T-helper 1 cell treated with Interleukin-12 subunit alpha and Interleukin-12 subunit beta and Interleukin-4 antibody, amounts not matched to agents 30 ng/mL and 1 ng/mL, for 36 hours (primary cell): ENCODE results near the gene GPBP1. TPM values are rescaled to one million over a fixed set of nuclear protein-coding genes. Genes with fewer than 3 reads are reported as not detected.

Experiments
- intact Hi-C: fragments of 100-400 bp; cut with micrococcal nuclease; formaldehyde crosslinking; loops from one replicate; pipeline ENCODE4 v1.15.1; 2024
- total RNA-seq: library from RNA; stranded (reverse); gene quantifications from 2 replicates; pipeline ENCODE4 v1.2.3, GENCODE V29; 2022

The GPBP1 gene
- total RNA-seq, 1 donor from 2014 or later, result 103 TPM

DNA sequence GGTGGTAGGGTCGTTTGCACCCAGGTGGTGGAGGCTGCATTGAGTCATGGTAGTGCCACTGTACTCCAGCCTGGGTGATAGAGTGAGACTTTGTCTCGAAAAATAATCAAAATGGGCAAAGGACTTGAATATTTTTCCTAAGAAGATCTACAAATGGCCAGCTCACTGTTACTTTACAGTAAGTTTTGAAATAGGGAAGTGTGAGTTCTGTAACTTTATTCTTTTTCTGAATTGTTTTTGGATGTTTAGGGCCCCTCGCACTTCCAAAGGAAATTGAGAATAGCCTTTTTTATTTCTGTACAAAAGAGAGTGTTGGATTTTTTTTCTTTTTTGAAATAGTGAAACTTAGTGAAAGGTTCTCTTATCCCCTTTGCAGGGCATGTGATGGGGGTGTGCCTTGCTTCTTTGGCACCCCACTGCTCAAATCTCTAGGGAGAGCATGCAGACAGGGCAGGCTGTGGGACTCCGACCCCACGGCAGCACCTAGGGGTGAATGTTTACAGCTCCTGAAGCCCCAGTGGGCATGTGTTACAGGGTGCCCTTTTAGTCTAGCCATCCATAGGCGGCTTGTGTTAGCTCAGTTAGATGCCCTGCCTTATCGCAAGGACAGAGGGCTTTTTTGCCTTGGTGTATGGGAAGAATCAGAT lies 33.3 kb downstream of the GPBP1 start:
- intact Hi-C loops, result no loop called here

DNA sequence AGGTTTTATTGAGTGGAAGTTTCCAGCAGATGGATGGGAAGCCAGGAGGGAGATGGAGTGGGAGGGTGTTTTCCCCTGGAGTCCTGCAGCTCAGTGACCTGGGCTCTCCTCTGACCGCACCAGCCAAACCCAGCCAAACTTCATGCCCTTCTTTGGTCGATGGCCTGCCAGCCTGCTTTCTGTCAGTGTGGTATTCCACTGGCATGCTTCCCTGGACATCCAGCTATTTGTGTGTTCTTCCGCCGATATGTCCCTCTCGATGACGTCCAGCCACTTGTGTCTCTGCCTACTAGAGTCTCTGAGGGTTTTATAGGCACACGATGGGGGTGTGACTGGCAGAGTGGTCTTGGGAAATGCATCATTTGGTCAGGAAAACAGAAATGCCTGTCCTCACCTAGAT lies 33.8 kb downstream of the GPBP1 start:
- intact Hi-C loops, result no loop called here

DNA sequence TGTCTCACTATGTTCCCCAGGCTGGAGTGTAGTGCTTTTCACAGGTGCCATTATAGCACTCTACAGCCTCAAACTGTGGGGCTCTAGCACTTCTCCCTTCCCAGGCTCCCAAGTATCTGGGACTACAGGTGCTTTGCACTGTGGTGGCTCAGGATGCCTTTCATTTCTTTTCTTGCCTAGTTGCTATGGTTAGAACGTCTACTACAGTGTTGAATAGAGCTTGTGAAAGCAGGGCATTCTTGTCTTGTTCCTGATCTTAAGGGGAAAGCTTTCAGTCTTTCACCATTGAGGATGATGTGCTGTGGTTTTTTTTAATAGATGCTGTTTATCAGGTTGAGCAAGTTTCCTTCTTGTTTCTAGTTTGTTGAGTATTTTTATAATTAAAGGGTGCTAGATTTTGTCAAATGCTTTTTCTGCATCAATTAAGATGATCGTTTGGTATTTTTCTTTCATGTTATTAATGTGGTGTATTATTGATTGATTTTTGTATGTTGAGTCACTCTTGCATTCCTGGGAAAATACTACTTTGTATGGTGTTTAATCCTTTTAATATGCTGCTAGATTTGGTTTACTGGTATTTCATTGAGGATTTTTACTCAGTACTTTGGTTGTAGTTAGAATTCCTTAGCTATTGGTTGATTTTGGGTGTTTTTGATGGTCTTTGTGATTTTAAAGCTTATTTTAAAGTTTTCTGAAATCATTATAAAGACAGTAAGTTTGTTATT lies 35.6 kb downstream of the GPBP1 start:
- intact Hi-C loops, result no loop called here

DNA sequence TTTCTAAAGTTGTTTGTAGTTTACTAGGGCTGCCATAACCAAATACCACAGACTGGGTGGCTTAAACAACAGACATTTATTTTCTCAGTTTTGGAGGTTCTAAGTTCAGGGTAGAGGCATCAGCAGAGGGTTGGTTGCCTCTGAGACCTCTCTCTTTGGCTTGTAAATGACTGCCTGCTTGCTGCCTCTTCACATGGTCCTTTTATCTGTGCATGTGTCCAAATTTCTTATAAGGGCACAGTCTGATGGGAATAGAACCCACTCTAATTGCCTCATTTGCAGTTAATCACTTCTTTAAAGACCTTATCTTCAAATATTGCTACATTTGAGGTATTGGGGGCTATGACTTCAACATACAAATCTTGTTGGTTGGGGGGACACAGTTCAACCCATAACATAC lies 36.8 kb downstream of the GPBP1 start:
- intact Hi-C loops, result no loop called here

DNA sequence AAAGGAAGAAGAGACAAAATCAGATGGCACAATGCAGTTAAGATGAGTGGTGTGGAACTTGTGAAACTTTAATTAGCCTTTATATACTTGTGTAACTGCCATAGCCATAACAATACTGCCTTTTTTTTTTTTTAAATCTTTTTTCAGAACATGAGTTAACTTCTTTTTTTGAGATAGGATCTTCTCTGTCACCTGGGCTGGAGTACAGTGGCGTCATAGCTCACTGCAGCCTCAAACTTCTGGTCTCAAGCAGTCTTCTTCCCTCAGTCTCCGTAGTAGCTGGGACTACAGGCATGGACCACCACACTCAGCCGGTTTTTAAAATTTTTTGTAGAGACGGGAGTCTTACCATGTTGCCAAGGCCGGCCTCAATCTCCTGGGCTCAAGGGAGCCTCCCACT lies 37.2 kb downstream of the GPBP1 start:
- intact Hi-C loops, result no loop called here

DNA sequence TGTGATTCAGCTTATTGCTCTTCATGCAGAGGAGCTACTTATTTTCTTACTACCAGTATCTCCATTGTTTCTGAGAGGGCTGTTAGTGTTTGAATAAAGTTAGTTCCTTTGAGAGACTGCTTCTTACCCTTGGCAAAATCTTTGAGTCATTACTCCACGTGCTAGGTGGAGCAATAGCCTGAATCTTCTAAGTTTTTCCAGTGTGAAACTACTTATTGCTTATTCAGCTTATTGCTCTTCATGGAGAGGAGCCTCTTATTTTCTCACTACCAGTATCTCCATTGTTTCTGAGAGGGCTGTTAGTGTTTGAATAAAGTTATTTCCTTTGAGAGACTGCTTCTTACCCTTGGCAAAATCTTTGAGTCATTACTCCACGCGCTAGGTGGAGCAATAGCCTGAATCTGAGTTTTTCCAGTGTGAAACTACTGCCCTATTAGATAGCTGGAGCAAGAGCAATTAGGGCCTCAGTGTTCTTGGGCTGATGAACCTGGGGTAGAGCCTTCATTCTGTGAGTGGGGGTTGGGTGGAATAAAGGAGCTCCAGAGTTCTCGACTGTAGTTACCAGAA lies 41.9 kb downstream of the GPBP1 start:
- intact Hi-C loops, result no loop called here

DNA sequence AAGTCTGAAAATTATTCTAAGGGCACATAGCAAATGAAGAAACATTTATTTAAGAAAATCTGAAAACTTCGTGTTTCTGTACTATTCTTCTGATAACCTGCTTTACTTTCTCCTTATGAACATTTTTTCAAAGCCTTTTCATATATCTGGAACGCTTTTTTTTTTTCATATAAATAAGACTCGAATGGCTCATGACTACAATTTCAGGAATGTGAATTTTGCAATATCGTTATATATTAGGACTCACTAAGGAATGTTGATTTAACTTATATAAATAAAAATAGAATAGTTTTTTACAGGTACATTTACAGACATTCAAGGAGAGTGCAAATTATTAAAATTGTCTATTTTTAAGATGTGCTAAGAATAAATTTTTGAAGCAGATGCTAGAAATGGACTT lies 42.9 kb downstream of the GPBP1 start:
- intact Hi-C loops, result no loop called here

DNA sequence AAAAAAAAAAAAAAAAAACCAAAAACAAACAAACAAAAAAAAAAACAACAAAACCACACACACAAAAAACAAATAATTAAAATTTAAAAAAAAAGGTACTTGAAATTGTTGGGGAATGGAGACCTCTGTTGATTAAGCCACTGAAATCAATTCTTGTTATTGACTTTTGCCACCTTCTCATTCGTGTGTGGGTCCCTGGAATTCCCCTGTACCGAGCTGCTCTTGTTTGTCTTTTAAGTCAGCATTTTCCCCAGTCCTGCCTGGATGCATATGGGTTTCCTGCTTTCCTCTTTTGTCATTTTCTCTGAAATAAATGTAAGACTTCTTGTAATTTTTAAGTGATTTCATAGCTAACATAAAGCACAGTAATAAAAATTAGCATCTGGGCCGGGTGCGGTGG lies 45.5 kb downstream of the GPBP1 start:
- intact Hi-C loops, result no loop called here

DNA sequence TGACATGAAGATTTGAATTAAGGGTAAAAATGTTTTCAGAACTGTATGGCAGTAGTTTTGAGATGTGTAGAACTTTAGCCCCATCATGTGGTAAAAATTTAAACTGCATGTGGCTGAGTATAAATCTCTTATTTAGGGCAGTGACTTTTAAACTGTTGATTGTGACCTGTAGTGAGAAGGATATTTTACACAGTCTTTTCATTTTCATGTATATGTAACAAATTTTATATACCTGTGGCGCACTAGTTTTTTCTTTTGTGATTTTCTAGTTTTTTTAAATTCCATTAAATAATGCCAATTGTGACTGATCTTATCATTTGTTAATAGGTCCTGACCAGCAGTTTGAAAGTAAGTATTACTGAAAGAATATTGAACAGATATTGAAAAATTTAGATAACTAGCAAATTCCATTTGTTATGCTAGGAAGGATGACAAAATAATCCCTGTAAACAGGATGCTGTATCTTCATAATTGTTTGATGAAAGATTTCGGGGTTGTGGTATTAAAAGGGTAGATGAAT lies 47.2 kb downstream of the GPBP1 start:
- intact Hi-C loops, result loop anchor here (1.0 to 2.0 kb wide), 7 partner anchors 48 to 951 kb away; partner anchors contain the start of gene MIER3

DNA sequence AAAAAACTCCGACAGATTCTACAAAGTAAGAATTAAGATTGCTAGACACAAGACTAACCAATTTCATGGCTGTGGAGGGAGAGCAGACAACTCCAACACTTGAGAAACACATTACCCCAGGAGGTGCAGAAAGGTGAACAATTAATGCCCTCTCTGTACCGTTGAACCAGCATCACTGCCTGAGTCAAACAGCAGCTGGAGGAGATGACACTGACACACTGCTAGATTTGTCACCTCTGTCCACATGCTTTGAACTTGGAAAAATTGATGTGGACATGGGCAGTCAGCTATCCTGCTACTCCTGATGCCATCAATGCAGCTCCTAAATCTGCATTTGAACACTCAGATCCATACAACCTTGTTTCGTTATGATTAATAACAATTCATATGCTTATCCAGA lies 51.7 kb downstream of the GPBP1 start:
- intact Hi-C loops, result no loop called here

DNA sequence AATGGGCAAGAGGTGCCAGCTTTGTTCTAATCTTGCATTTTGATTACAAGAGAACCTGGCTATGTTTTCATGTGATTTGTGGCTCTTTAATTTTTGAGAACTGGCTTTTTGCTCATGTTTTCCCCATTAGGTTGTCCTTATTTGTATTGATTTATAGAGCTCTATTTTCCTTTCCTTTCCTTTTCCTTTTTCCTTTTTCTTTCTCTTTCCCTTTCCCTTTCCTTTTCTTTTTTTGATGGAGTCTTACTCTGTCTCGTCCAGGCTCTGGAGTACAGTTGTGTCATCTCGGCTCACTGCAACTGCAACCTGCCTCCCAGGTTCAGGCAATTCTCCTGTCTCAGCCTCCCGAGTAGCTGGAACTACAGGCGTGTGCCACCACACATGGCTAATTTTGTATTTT lies 55.5 kb downstream of the GPBP1 start:
- intact Hi-C loops, result no loop called here

DNA sequence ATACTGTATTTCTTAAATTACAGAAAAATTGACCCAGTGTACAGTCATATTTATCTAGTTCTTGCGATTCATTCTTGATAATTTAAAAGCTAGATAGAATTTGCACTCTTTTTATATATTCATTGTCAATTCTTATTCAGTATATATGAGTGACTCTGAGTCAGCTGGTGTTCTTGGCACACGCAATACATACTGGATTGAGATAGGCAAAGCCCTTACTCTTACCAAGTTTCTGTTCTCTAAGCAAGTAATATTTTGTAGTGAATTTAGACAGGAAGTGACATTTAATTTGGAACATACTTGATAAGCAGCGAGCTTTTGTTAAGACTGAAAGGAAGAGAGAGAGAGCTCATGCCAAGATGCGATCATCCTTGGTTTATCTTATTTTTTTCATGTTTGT lies 57.7 kb downstream of the GPBP1 start:
- intact Hi-C loops, result no loop called here

DNA sequence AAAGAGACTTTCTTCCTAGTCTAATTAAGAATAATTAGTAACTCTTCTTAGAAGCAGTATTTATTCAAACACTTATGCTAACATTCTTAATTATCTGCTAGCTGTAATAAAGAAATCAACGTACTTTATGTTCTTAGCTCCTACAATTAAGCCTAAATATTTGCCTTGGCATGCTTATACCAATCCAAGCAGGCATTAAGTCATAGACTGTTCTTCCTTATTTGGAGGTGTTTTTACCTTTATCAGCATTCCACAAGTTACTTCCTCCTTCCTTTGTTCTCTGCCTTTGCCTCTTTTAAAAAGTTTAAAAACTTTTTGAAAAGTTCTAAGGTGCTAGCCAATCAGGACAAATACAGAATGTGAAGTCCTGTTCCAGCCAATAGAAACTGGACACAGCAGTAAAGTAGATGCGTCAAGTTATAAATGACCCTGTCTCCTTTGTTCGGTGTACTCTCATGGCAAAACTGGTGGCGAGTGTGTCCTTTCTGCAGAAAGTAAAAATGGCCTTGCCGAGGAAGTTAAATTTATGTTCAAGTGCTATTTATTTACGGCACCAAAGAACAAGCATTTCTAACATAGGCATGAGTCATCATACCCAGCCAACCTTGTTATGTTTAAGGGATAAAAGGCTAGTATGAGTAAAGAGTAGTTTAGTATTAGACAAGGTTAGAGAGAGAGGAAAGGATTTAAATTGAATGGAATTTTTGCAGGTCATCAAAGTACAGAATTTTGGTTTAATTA lies 58.6 kb downstream of the GPBP1 start:
- intact Hi-C loops, result no loop called here

DNA sequence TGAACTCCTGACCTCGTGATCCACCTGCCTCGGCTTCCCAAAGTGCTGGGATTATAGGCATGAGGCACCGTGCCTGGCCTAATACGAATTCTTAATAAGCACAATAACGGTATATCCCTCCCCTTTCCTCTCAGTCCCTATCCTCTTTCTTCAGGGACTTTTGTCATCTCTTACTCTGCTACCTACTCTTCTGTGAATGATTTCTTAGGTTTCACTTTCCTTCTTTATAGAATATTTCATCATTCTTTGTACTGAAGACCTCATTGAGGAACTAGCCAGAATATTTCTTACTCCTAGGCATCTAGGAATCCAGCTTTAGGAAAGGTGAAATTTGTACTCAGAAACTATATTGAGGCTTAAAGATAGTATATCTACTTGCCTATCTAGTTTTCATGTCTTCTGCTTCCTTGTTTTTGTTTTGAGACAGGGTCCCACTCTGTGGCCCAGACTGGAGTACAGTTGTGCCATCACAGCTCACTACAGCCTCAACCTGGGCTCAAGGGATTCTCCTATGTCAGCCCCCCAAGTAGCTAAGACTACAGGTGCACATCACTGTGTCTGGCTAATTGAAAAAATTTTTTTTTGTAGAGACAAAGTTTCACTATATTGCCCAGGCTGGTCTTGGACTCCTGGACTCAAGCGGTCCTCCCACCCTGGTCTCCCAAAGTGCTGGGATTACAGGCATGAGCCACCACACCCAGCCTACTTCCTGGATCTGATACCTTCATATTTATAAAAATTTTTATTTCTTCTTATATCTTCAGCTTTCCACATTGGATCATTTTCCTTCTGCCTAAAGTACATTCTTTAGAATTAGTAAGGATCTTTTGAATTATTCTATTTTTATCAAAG lies 69.7 kb downstream of the GPBP1 start:
- intact Hi-C loops, result no loop called here

DNA sequence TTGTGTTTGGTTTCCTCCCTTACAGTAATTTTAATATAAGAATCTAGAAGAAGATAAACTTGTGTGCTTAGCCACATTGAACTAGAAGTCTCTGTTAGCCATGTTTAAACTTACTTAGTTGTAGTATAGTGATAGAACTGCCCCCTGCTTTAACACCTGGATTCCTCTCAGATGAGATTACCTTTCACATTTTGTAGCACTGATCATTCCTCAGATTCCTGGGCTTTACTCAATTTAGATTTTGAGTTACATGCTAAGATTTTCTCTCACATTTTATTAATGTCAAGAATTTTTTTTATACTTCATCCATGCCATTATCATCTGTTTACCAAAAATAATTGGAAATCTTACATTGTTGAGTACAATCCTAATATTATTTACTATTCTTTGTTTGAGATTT lies 70.5 kb downstream of the GPBP1 start:
- intact Hi-C loops, result no loop called here

DNA sequence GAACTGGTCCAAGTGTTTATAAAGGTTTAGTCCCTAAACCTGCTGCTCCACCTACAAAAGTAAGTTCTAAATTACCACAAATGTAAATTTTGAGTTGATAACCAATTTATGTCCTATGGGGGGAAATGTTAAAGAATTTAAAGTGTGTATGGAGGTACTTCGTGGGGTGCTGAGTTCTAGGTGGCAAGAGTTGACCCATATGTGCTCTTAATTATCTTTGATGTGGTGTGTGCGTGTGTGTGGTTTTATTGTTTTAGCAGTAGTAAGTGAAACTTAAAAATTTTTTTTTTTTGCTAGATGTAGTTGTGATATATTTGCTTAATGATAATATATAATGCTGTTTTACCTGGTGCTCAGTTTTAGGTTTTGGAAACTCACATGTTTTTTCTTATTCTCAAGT lies 72.6 kb downstream of the GPBP1 start:
- intact Hi-C loops, result no loop called here

DNA sequence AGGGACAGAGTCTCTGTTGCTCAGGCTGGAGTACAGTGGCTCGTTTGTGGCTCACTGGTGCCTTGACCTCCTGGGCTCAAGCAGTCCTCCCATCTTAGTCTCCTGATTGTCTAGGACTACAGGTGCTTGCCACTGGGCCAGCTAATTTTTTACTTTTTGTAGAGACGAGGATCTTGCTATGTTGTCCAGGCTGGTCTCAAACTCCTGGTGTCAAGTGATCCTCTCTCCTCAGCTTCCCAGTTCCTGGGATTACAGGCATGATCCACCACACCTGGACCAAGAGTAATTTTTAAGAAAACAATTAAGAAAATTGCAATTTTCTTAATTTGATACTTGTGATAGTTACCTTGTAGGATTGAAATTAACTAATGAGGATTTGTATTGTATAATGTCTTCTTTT lies 73.9 kb downstream of the GPBP1 start:
- intact Hi-C loops, result no loop called here

DNA sequence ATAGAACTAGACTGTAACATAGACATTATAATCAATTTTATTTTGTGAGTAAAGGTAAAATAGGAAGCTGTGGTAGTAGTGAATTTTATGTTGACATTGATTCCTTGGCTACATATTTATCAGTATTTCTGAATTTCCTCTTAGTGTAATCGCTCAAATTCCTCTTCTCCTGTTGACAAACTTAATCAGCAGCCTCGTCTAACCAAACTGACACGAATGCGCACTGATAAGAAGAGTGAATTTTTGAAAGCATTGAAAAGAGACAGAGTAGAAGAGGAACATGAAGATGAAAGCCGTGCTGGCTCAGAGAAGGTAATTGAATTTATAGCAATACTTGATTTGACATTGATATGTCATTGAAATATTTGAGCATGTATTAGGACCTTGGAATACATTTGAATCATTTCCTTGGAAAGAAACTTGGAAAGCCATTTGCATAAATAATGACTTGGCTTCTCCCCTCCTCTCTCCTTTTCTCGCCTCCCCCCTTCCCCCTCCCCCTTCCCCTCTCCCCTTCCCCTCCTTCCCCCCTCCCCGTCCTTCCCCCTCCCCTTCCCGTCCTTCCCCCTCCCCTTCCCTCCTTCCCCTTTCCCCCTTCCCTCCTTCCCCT lies 75.5 kb downstream of the GPBP1 start:
- intact Hi-C loops, result no loop called here

DNA sequence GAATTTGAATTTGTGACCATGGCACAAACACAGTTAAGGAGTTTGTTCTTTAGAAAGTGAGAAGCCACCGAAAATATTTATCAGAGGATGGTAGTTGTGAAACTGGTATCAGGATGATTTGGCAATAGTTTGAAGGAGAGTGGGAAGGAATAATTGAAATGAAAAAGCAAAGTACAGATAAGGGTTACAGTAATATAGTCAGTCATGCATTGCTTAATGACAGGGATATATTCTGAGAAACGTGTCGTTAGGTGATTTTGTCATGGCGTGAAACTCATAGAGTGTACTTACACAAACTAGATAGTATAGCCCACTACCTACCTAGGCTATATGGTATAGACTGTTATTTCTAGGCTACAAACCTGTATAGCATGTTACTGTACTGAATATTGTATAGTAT lies 84.2 kb downstream of the GPBP1 start:
- intact Hi-C loops, result no loop called here

DNA sequence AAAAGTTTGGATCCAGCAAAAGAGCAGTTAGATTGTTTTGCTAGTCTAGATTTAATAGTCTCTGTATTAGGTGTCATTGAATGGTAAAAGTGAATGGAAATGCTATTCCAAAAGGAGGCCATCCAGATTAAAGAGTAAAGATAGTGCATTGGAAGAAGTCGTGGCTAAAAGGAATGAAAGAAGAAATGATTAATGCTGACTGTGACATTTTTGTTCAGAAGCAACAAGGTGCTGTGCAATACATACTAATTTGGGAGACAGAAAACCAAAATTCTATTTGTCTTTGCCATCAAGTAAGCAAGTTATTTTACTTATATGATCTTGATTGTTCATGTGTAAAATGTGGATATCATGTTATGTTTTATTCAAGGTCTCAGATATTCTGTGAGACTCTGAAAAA lies 85.1 kb downstream of the GPBP1 start:
- intact Hi-C loops, result no loop called here

DNA sequence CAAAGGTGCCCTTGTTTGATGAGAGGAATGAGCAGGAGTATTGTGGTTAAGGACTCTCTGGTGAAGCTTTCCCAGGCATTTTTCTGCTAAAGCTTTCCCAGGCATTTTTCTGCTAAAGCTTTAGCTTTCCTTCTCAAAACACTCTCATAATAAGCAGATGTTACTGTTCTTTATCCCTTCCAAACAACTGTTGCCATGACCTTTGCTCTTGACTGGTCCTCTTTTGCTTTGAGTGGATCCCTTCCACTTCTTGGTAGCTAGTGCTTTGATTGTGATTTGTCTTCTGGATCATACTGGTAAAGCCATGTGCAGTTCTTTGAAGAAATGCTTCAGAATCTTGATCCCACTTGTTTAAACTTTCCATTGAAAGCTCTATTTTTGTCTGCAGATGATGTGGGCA lies 85.8 kb downstream of the GPBP1 start:
- intact Hi-C loops, result no loop called here
